Measurements from ENCODE around the gene ARMC6.

GRCh38 chr19:19042732-19043280, 9.4 kb downstream of the ARMC6 start:
- TF ChIP-seq CTCF (IDR thresholded peaks at IDR 0.05; ENCODE audit: low read length), result no peak
- no peak for TF ChIP-seq EZH2 (optimal IDR thresholded peaks at IDR 0.05; ENCODE audit: low read depth, low read length)

All from MM.1S (cell line).